ENCODE results near the gene CISD2.
"Not testable (repeated sequence)": the region's sequence is repeated elsewhere in the genome, so short reads cannot be mapped to it uniquely, and the experiment has no call there.

Gene CISD2

GRCh38 chr4:102919697-102920096 is 50.9 kb downstream of the CISD2 start:
- not testable (repeated sequence) for H3K4me3 ChIP-seq (ENCODE audit: extremely low read depth, insufficient read depth, low read length, poor library complexity, severe bottlenecking); H3K9me3 ChIP-seq (ENCODE audit: control insufficient read depth, low read length); H3K36me3 ChIP-seq (ENCODE audit: control insufficient read depth, insufficient read depth, low read length); H3K4me1 ChIP-seq (ENCODE audit: control insufficient read depth, insufficient read depth, low read length, poor library complexity, severe bottlenecking); H3K27ac ChIP-seq (ENCODE audit: low read depth, low read length, severe bottlenecking)
- 80 to 84% methylated on average over 6 to 8 of the region's 8 CpGs for WGBS, 2 experiments (ENCODE audit: insufficient coverage in 2 of 2)

GRCh38 chr4:102935716-102936115 is 66.9 kb downstream of the CISD2 start:
- Histone ChIP-seq H3K4me3 (ENCODE audit: extremely low read depth, insufficient read depth, low read length, poor library complexity, severe bottlenecking) (no peak overlapping the region), H3K9me3 (ENCODE audit: control insufficient read depth, low read length) (no peaks in the 10 kb centered on the region), H3K36me3 (ENCODE audit: control insufficient read depth, insufficient read depth, low read length) (no peaks in the 10 kb centered on the region), H3K27ac (ENCODE audit: low read depth, low read length, severe bottlenecking) (no peak overlapping the region), H3K4me1 (ENCODE audit: control insufficient read depth, insufficient read depth, low read length, poor library complexity, severe bottlenecking) (no peaks in the 10 kb centered on the region)
- 79 to 100% methylated on average over 1 to 2 of the region's 2 CpGs for WGBS, 2 experiments (ENCODE audit: insufficient coverage in 2 of 2)

- H3K4me3 ChIP-seq (ENCODE audit: extremely low read depth, insufficient read depth, low read length, poor library complexity, severe bottlenecking); H3K4me1 ChIP-seq (ENCODE audit: control insufficient read depth, insufficient read depth, low read length, poor library complexity, severe bottlenecking); H3K27ac ChIP-seq (ENCODE audit: low read depth, low read length, severe bottlenecking); H3K36me3 ChIP-seq (ENCODE audit: control insufficient read depth, insufficient read depth, low read length); H3K9me3 ChIP-seq (ENCODE audit: control insufficient read depth, low read length): not testable (repeated sequence)
- no CpG with 5 or more reads among the region's 2 CpGs for WGBS, 2 experiments (ENCODE audit: insufficient coverage in 2 of 2)
Measured at GRCh38 chr4:102938063-102938462, 69.3 kb downstream of the CISD2 start.

Measured in mesodermal cell (in vitro differentiated cells).